H4 (cell line): ENCODE data around the gene SLC25A47. TPM values are rescaled to one million over a fixed set of nuclear protein-coding genes. Genes with fewer than 3 reads are reported as not detected.

Experiments used
- DNase-seq: peaks from one replicate; pipeline ENCODE4 v3.0.0-alpha.2; 2015; ENCODE audit warnings: low spot score
- total RNA-seq: library from RNA; depleted of rRNA; stranded (reverse); fragments of >200 nt; shearing (Covaris generic); gene quantifications from 2 replicates; pipeline ENCODE4 v1.2.3, GENCODE V29; 2014; rRNA removed

The SLC25A47 gene
- total RNA-seq, 1 experiment from 2014 or later, result not detected

- peak; percentile 91 for DNase-seq
Measured at GRCh38 chr14:100375963-100376735, 53.0 kb downstream of the SLC25A47 start, which contains the start of gene WDR25. Gene WDR25, plus strand, starts transcription at chr14:100376485.

DNA sequence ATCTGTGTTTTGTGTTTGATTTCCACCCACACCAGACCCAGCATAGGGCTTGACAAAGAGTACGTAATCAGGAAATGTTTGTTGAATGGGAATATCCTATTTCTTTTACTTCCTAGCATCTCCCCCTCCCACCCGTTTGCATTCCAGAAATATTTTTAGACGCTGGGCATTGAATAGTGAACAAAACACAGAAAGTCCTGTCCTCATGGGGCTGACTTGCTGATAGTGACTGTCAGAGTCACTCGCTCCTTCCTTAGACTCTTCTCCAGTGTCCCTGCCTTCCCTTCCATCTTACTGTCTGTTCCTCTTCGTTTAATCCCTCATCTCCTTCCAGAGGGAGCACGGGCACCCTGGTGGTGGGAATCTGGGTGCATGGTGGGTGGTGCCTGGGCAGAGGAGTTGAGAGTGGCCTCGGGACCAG is 53.6 kb downstream of the SLC25A47 start:
- peak; percentile 30 for DNase-seq

Other genes with a start within 250 kb of the SLC25A47 start
- 0.02 and 0.27 TPM in 2 replicates for gene DEGS2, start 163.7 kb upstream of the SLC25A47 start, total RNA-seq
- 32.3 and 44.7 TPM in 2 replicates for gene YY1, start 84.2 kb upstream of the SLC25A47 start, total RNA-seq
- 11.2 and 23.5 TPM in 2 replicates for gene SLC25A29, start 16.9 kb upstream of the SLC25A47 start, total RNA-seq
- gene WDR25, start 53.1 kb downstream of the SLC25A47 start, total RNA-seq, result 23.7 and 23.8 TPM in 2 replicates